Lower leg skin (tissue), 3 donors: ENCODE data around the gene IP6K3.

ENCODE experiments used
- CTCF ChIP-seq, 3 donors: fragments of 450-650 bp; IDR thresholded peaks; one replicate each; pipeline ENCODE4 v1.5.1; 2016; ENCODE audit warnings: antibody characterized with exemption in 3 of 3, mild to moderate bottlenecking in 3 of 3, moderate library complexity in 2 of 3
- POLR2A ChIP-seq, 2 donors: fragments of 450-650 bp; IDR thresholded peaks; one replicate each; pipeline ENCODE4 v1.6.1; 2016 to 2017; ENCODE audit warnings: antibody characterized with exemption in 2 of 2, mild to moderate bottlenecking in 1 of 2, moderate library complexity in 1 of 2

- TF ChIP-seq CTCF (IDR thresholded peaks at IDR 0.05): no peak
- TF ChIP-seq POLR2A (IDR thresholded peaks at IDR 0.05): no peak
These were observed 52.2 kb downstream of the IP6K3 start for GRCh38 chr6:33694401-33694931.
